Neural crest cell (in vitro differentiated cells): ENCODE data around the gene ALKBH4. TPM values are rescaled to one million over a fixed set of nuclear protein-coding genes. Genes with fewer than 3 reads are reported as not detected.
"Not testable (repeated sequence)": the region's sequence is repeated elsewhere in the genome, so short reads cannot be mapped to it uniquely, and the experiment has no call there.

Source experiments
- DNase-seq: peaks from one replicate; pipeline ENCODE4 v3.0.0; 2021; ENCODE audit warnings: low read depth, mixed read lengths, low spot score
- H3K27ac Mint-ChIP-seq: one replicate; pipeline ENCODE4 v1.8.0; 2021; ENCODE audit warnings: mild to moderate bottlenecking, mixed read lengths; ENCODE audit not compliant: unreplicated experiment
- H3K27me3 Mint-ChIP-seq: 2 replicates; pipeline ENCODE4 v1.8.0; 2021; ENCODE audit warnings: low read depth, mild to moderate bottlenecking, mixed read lengths
- H3K36me3 Mint-ChIP-seq: 2 replicates; pipeline ENCODE4 v1.8.0; 2021; ENCODE audit warnings: low read depth, mild to moderate bottlenecking, mixed read lengths
- H3K4me1 Mint-ChIP-seq: 2 replicates; pipeline ENCODE4 v1.8.0; 2021; ENCODE audit warnings: mixed read lengths
- H3K4me3 Mint-ChIP-seq: one replicate; pipeline ENCODE4 v1.8.0; 2021; ENCODE audit warnings: mild to moderate bottlenecking, mixed read lengths
- H3K9me3 Mint-ChIP-seq: 2 replicates; pipeline ENCODE4 v1.8.0; 2021; ENCODE audit warnings: mixed read lengths
- CTCF ChIP-seq: fragments of 200-600 bp; sonication (generic); conservative IDR thresholded peaks from 2 replicates; pipeline ENCODE4 v1.5.0; 2021; ENCODE audit warnings: antibody characterized with exemption, mild to moderate bottlenecking
- total RNA-seq: library from RNA; stranded (reverse); gene quantifications from 2 replicates; pipeline ENCODE4 v1.2.1, GENCODE V29; 2021

Gene ALKBH4
- total RNA-seq, 1 donor from 2014 or later = 16.9 TPM

- H3K36me3 Mint-ChIP-seq, H3K4me1 Mint-ChIP-seq, H3K27ac Mint-ChIP-seq, DNase-seq, H3K27me3 Mint-ChIP-seq, H3K4me3 Mint-ChIP-seq, H3K9me3 Mint-ChIP-seq: not testable (repeated sequence)
Measured at GRCh38 chr7:102494026-102494425, 29.4 kb upstream of the ALKBH4 start.

DNA sequence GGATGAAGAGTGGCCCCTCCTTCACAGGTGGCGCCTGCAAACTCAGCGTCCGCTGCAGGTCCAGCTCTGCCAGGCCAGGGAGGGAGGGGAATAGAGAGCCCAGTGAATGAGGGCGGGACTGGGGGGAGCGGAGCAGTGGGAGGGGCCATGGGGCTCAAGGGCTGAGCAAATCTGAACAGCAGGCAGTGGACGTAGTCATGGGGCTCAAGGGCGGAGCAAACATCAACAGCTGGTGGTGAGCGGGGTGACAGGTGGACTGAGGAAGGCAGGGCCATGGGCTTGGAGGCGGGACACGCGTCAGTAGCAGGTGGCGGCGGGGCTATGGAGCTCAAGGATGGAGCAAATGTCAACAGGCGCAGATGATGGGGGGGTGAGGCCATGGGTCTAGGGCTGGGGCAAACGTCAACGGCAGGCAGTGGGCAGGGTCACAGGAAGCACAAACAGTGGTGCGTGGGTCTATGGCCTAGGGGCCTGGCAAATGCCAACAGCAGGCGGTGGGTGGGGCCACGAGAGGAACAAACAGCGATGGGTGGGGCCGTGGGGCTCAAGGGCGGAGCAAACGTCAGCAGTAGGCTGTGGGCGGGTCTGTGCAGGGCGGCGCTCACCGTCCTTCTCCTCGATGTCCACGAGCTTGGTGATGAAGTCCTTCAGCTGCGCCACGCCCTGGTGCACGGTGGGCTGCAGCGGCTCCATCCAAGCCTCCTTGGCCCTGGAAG is 28.7 kb upstream of the ALKBH4 start:
- not testable (repeated sequence) for H3K4me3 Mint-ChIP-seq, H3K9me3 Mint-ChIP-seq, H3K27me3 Mint-ChIP-seq, H3K36me3 Mint-ChIP-seq, H3K4me1 Mint-ChIP-seq, H3K27ac Mint-ChIP-seq, DNase-seq

DNA sequence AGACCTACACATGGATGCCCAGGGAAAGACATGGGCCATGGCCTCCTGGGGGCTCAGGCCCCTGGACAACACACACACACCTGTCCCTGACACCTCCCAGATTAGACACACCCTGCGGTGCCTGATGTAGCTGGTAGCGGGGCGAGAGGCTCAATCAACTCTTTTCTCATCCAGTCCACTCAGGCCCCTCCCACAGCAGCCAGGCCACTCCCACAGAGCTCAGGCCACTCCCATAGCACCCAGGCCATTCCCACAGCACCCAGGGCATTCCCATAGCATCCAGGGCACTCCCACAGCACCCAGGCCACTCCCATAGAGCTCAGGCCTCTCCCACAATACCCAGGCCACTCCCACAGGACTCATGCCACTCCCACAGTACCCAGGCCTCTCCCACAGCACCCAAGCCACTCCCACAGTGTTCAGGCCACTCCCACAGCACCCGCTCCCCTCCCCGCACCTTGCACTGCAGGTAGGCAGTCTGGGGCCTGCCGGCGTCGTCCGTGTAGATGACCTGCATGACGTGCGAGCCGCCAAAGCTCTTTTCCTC is 25.9 kb upstream of the ALKBH4 start:
- H3K4me1 Mint-ChIP-seq, H3K4me3 Mint-ChIP-seq, H3K27me3 Mint-ChIP-seq, H3K36me3 Mint-ChIP-seq, H3K27ac Mint-ChIP-seq, H3K9me3 Mint-ChIP-seq: not testable (repeated sequence)
- peak; percentile 40 for DNase-seq

GRCh38 chr7:102484317-102484716 is 19.7 kb upstream of the ALKBH4 start:
- not testable (repeated sequence) for H3K4me3 Mint-ChIP-seq, H3K4me1 Mint-ChIP-seq, H3K9me3 Mint-ChIP-seq, H3K27me3 Mint-ChIP-seq, H3K36me3 Mint-ChIP-seq, H3K27ac Mint-ChIP-seq, DNase-seq

GRCh38 chr7:102481962-102482361 is 17.3 kb upstream of the ALKBH4 start:
- H3K4me3 Mint-ChIP-seq, H3K4me1 Mint-ChIP-seq, DNase-seq, H3K27me3 Mint-ChIP-seq, H3K9me3 Mint-ChIP-seq, H3K27ac Mint-ChIP-seq, H3K36me3 Mint-ChIP-seq: not testable (repeated sequence)

DNA sequence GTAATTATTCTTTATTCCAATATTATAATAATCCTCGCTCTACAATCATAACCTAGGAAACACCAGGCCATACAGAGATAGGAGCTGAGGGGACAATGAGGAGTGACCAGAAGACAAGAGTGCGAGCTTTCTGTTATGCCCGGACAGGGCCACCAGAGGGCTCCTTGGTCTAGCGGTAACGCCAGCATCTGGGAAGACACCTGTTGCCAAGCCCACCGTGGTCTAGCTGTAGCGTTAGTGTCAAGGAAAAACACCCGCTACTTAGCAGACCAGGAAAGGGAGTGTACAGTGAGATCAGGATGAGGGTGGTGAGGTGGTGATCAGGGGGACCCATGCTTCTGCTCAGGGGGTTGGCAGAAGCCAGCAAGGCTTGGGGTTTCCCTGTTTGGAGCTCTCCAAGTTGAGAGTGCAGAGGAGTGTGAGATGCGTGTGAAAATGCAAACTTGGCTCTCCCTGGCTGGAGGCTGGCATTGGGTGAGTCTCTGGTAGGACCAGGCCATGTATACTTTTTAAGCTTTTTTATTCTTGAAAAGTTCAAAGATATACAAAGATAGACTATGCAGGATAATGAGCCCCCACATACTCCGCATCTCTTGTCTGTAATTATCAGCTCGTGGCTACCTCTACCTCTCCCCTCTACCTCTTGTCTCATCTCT is 15.4 kb upstream of the ALKBH4 start:
- H3K27ac Mint-ChIP-seq, H3K4me3 Mint-ChIP-seq, H3K9me3 Mint-ChIP-seq, H3K27me3 Mint-ChIP-seq, H3K4me1 Mint-ChIP-seq, H3K36me3 Mint-ChIP-seq: not testable (repeated sequence)
- TF ChIP-seq CTCF = peak; percentile 43
- DNase-seq = peak; percentile 61

GRCh38 chr7:102479209-102479584 is 14.5 kb upstream of the ALKBH4 start:
- H3K36me3 Mint-ChIP-seq = not testable (repeated sequence)

DNA sequence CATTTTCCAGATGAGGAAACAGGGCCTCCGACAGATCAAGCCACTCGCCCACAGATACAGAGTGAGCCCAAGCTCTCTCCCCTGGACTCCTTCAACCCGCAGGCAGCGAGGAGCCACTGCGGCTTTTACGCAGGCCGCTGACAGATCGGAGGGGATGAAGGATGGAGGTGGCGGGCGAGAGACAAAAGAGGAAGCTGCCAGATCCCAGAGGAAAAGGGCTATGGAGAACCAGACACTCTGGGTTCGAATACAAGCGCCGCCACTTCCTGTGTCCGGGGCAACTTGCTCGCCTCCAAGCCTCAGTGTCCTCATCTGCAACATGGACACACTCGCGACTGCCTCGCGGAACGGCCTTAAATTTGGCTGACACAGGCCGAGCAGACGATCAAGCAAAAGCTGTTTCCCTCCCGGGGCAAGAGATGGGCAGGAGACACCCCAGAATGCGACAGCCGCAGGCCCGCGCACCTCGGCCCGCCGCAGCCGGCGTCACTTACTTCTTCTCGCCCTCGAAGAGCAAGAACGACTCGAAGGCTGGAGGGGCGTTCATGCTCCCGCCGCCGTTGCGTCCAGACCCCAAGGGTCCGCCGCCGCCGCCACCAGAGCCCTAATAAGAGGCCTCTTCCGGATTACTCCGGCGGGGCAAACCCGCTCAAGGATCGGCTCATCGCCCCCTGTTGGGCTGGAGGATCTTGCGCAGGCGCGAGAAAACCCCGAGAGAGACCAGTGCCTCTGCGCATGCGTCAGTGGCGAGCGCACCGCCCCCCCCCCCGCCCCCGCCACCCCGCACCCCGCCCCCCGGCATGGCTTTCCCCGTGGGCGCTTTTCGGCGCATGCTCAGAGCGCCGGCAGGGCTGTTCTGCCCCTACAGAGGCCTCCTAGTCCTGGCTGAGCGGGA is 13.9 kb upstream of the ALKBH4 start, which contains the start of gene POLR2J:
POLR2J (minus strand) TSS at position 609 of the 895 bp plus-strand sequence; CDS start at position 547, 62 bp downstream.
- not testable (repeated sequence) for H3K9me3 Mint-ChIP-seq, H3K36me3 Mint-ChIP-seq, H3K4me1 Mint-ChIP-seq, H3K27me3 Mint-ChIP-seq, H3K27ac Mint-ChIP-seq
- DNase-seq = peak; percentile 57
- peak; percentile 37 for TF ChIP-seq CTCF
- peak within 1 kb of the TSS; percentile 94 for H3K4me3 Mint-ChIP-seq

More at GRCh38 chr7:102479209-102479584, 14.5 kb upstream of the ALKBH4 start:
- H3K9me3 Mint-ChIP-seq, H3K27ac Mint-ChIP-seq, DNase-seq, H3K4me3 Mint-ChIP-seq, H3K4me1 Mint-ChIP-seq, H3K27me3 Mint-ChIP-seq: not testable (repeated sequence)

GRCh38 chr7:102474736-102475435 is 10.2 kb upstream of the ALKBH4 start:
- not testable (repeated sequence) for DNase-seq, H3K4me1 Mint-ChIP-seq, H3K9me3 Mint-ChIP-seq, H3K27me3 Mint-ChIP-seq, H3K27ac Mint-ChIP-seq, H3K36me3 Mint-ChIP-seq, H3K4me3 Mint-ChIP-seq

DNA sequence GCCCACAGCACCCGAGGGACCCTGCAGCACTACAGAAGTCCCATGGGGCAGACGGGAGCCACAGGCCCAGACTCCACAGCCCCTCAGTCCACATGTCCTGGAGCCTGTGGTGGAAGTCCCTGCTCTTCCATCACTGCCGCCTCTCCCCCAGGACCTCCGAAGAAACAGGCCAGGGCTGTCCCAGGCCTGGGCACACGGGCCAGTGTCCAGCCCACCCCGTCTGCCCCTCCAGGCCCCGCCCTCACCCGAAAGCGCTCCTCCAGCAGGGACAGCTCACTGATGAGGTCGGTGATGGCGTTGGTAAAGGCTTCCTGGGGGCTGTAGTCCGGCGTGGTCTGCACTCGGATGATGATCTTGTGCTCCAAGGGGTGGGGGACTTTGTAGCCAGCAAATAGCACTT is 9.5 kb upstream of the ALKBH4 start:
- not testable (repeated sequence) for DNase-seq, H3K9me3 Mint-ChIP-seq, H3K36me3 Mint-ChIP-seq, H3K27ac Mint-ChIP-seq, H3K4me1 Mint-ChIP-seq, H3K4me3 Mint-ChIP-seq, H3K27me3 Mint-ChIP-seq
